CD14-positive monocyte (primary cell): ENCODE results near the gene C2CD2. TPM values are rescaled to one million over a fixed set of nuclear protein-coding genes. Genes with fewer than 3 reads are reported as not detected.
A peak's percentile ranks its signal among the peaks of the same experiment; 100 is the strongest.

Source experiments
- DNase-seq, 3 donors: peaks; one replicate each; pipeline ENCODE4 v3.0.0-alpha.2; 2011 to 2022
- H2AFZ ChIP-seq: 2 replicates; pipeline ENCODE4 v1.6.0; 2012; ENCODE audit warnings: mild to moderate bottlenecking, low read depth, low read length, inconsistent platforms; ENCODE audit not compliant: insufficient read depth, poor library complexity, severe bottlenecking
- H3K27ac ChIP-seq, 2 donors: 1 replicate in 1 of 2; 2 replicates in 1 of 2; pipeline ENCODE4 v1.5.1; 2012 to 2013; ENCODE audit warnings: low read length in 2 of 2, control low read depth in 1 of 2, inconsistent platforms in 1 of 2, low read depth in 1 of 2, mild to moderate bottlenecking in 1 of 2
- H3K27me3 ChIP-seq, 2 donors: one replicate each; pipeline versions ENCODE4 v1.6.0 to v1.6.1; 2011 to 2013; ENCODE audit warnings: low read length in 2 of 2; ENCODE audit not compliant: control insufficient read depth in 2 of 2, insufficient read depth in 2 of 2
- H3K36me3 ChIP-seq, 2 donors: replicated peaks in 1 of 2; 1 replicate in 1 of 2; 2 replicates in 1 of 2; pipeline versions ENCODE4 v1.5.1 to v1.6.1; 2012 to 2013; ENCODE audit warnings: low read length in 2 of 2, control low read depth in 1 of 2, inconsistent platforms in 1 of 2, mild to moderate bottlenecking in 1 of 2; ENCODE audit not compliant: insufficient read depth in 2 of 2, control insufficient read depth in 1 of 2
- H3K4me1 ChIP-seq, 2 donors: 1 replicate in 1 of 2; 2 replicates in 1 of 2; pipeline versions ENCODE4 v1.5.1 to v1.6.1; 2012 to 2013; ENCODE audit warnings: low read length in 2 of 2, control low read depth in 1 of 2, inconsistent platforms in 1 of 2, mild to moderate bottlenecking in 1 of 2, moderate library complexity in 1 of 2; ENCODE audit not compliant: insufficient read depth in 2 of 2, control insufficient read depth in 1 of 2
- H3K4me2 ChIP-seq: replicated peaks from 2 replicates; pipeline ENCODE3; 2012; ENCODE audit warnings: low read length, moderate library complexity, mild to moderate bottlenecking; ENCODE audit not compliant: poor library complexity, severe bottlenecking; ENCODE audit errors: extremely low read depth
- H3K4me3 ChIP-seq, 3 experiments: fragments of 200-600 bp in 1 of 3; sonication (generic) in 1 of 3; replicated peaks in 1 of 3; 1 replicate in 2 of 3; 2 replicates in 1 of 3; pipeline ENCODE4 v1.5.1; 2011 to 2013; ENCODE audit warnings: low read length in 3 of 3, mild to moderate bottlenecking in 3 of 3, control low read depth in 2 of 3, low read depth in 2 of 3, inconsistent platforms in 1 of 3, moderate library complexity in 1 of 3
- H3K79me2 ChIP-seq: 2 replicates; pipeline ENCODE4 v1.6.0; 2012; ENCODE audit warnings: mild to moderate bottlenecking, control low read depth, inconsistent platforms, low read length, moderate library complexity; ENCODE audit not compliant: insufficient read depth
- H3K9ac ChIP-seq: 2 replicates; pipeline ENCODE4 v1.6.0; 2017; ENCODE audit warnings: low read length, mild to moderate bottlenecking; ENCODE audit not compliant: insufficient read depth, poor library complexity, severe bottlenecking
- H3K9me3 ChIP-seq, 2 donors: replicated peaks in 1 of 2; 1 replicate in 1 of 2; 2 replicates in 1 of 2; pipeline versions ENCODE4 v1.5.1 to v1.6.1; 2012 to 2013; ENCODE audit warnings: low read length in 2 of 2, control low read depth in 1 of 2; ENCODE audit not compliant: control insufficient read depth in 1 of 2, insufficient read depth in 1 of 2
- H4K20me1 ChIP-seq: 2 replicates; pipeline ENCODE4 v1.6.0; 2012; ENCODE audit warnings: mild to moderate bottlenecking, low read length, control low read depth, moderate library complexity; ENCODE audit not compliant: insufficient read depth
- H3K27ac Mint-ChIP-seq, 7 donors: one replicate each; pipeline ENCODE4 v1.8.0; 2020; ENCODE audit warnings: mild to moderate bottlenecking in 7 of 7, mixed read lengths in 7 of 7, moderate library complexity in 6 of 7, inconsistent platforms in 2 of 7
- H3K27me3 Mint-ChIP-seq, 3 donors: one replicate each; pipeline ENCODE4 v1.8.0; 2021 to 2022; ENCODE audit warnings: low read depth in 3 of 3, mild to moderate bottlenecking in 3 of 3, mixed read lengths in 3 of 3, moderate library complexity in 3 of 3, inconsistent platforms in 1 of 3
- H3K36me3 Mint-ChIP-seq, 2 donors: one replicate each; pipeline ENCODE4 v1.8.0; 2020; ENCODE audit warnings: mixed read lengths in 2 of 2, inconsistent platforms in 1 of 2, mild to moderate bottlenecking in 1 of 2
- H3K4me1 Mint-ChIP-seq: one replicate; pipeline ENCODE4 v1.8.0; 2020; ENCODE audit warnings: mild to moderate bottlenecking, mixed read lengths
- H3K4me3 Mint-ChIP-seq, 2 donors: one replicate each; pipeline ENCODE4 v1.8.0; 2020; ENCODE audit warnings: mild to moderate bottlenecking in 2 of 2, mixed read lengths in 2 of 2, moderate library complexity in 1 of 2
- H3K9me3 Mint-ChIP-seq, 7 donors: one replicate each; pipeline ENCODE4 v1.8.0; 2020 to 2022; ENCODE audit warnings: mixed read lengths in 7 of 7, mild to moderate bottlenecking in 6 of 7, moderate library complexity in 6 of 7, inconsistent platforms in 2 of 7
- WGBS: methylation state at CpG from one replicate; pipeline ENCODE4 v1.1.5; 2013; ENCODE audit warnings: missing lambda C conversion rate; ENCODE audit not compliant: insufficient coverage; 5-methylcytosine and 5-hydroxymethylcytosine counted together
- intact Hi-C, 2 donors: fragments of 100-400 bp; cut with micrococcal nuclease; formaldehyde crosslinking; loops; one replicate each; pipeline versions ENCODE4 v1.15.0 to v1.15.1; 2023
- polyA plus RNA-seq, 3 donors: library from polyadenylated mRNA; depleted of rRNA in 1 of 3; unstranded in 2 of 3; stranded (reverse) in 1 of 3; fragments of 300-500 nt in 2 of 3; fragments of >200 nt in 1 of 3; fragmentation: Illumina TruSeq in 2 of 3; gene quantifications; 1 replicate in 2 of 3; 2 replicates in 1 of 3; pipeline ENCODE4 v1.2.3, GENCODE V29; 2012 to 2021
- TF ChIP-seq, protein P1 (sequence below): fragments of 200-600 bp; IDR thresholded peaks from one replicate; pipeline ENCODE4 v1.8.0; 2022; ENCODE audit warnings: antibody characterized with exemption, mild to moderate bottlenecking

Gene C2CD2
- polyA plus RNA-seq, 3 donors, result 1.4 to 17.0 (median 3.8) TPM

GRCh38 chr21:41926117-41926806, 27.6 kb downstream of the C2CD2 start:
- peaks cover 8% of the 10 kb centered on the region for H3K79me2 ChIP-seq
- H3K4me3 Mint-ChIP-seq, result peak overlapping the region; percentile 88 to 94
- peak overlapping the region; percentile 70 to 94 for H3K27ac ChIP-seq
- H3K27me3 ChIP-seq, result no peaks in the 10 kb centered on the region
- H3K4me2 ChIP-seq, result peak overlapping the region; percentile 79
- H3K4me1 ChIP-seq, result peaks cover 49 to 53% of the 10 kb centered on the region in 2 donors
- peak overlapping the region; percentile 95 to 100 (median 98) for H3K27ac Mint-ChIP-seq
- 14% methylated on average over 9 of the region's 11 CpGs for WGBS
- peak overlapping the region; percentile 80 for H3K9ac ChIP-seq
- H3K36me3 ChIP-seq, result no peaks in the 10 kb centered on the region
- H3K27me3 Mint-ChIP-seq, result peaks cover under 1 to 4% (median 3%) of the 10 kb centered on the region in 3 donors
- TF ChIP-seq, protein P1, sequence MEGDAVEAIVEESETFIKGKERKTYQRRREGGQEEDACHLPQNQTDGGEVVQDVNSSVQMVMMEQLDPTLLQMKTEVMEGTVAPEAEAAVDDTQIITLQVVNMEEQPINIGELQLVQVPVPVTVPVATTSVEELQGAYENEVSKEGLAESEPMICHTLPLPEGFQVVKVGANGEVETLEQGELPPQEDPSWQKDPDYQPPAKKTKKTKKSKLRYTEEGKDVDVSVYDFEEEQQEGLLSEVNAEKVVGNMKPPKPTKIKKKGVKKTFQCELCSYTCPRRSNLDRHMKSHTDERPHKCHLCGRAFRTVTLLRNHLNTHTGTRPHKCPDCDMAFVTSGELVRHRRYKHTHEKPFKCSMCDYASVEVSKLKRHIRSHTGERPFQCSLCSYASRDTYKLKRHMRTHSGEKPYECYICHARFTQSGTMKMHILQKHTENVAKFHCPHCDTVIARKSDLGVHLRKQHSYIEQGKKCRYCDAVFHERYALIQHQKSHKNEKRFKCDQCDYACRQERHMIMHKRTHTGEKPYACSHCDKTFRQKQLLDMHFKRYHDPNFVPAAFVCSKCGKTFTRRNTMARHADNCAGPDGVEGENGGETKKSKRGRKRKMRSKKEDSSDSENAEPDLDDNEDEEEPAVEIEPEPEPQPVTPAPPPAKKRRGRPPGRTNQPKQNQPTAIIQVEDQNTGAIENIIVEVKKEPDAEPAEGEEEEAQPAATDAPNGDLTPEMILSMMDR, result no peak
- H3K4me1 Mint-ChIP-seq, result peaks cover 70% of the 10 kb centered on the region
- intact Hi-C loops, result no loop called here
- no peaks in the 10 kb centered on the region for H3K36me3 Mint-ChIP-seq
- peak overlapping the region; percentile 93 for H2AFZ ChIP-seq
- H3K9me3 Mint-ChIP-seq, result peaks cover 0 to 2% (median 0%) of the 10 kb centered on the region in 7 donors
- no peaks in the 10 kb centered on the region for H4K20me1 ChIP-seq
- H3K4me3 ChIP-seq, result peak overlapping the region; percentile 42 to 74 (median 42)
- DNase-seq, result peak in 2 of 3 donors; percentile 54 to 58
- no peaks in the 10 kb centered on the region for H3K9me3 ChIP-seq

GRCh38 chr21:41925767-41926116, 28.1 kb downstream of the C2CD2 start:
- peak overlapping the region; percentile 80 for H3K9ac ChIP-seq
- WGBS, result 100% methylated on average over 2 of the region's 4 CpGs
- Mint-ChIP-seq H3K9me3 (peaks cover 0 to 2% (median 0%) of the 10 kb centered on the region in 7 donors), H3K27me3 (peaks cover 0 to 3% (median 2%) of the 10 kb centered on the region in 3 donors), H3K4me1 (peaks cover 69% of the 10 kb centered on the region), H3K36me3 (peaks cover 0 to 1% of the 10 kb centered on the region in 2 donors), H3K27ac (peak overlapping the region; percentile 95 to 100 (median 98)), H3K4me3 (peak overlapping the region; percentile 88 to 94)
- peak overlapping the region; percentile 93 for H2AFZ ChIP-seq
- DNase-seq, result no peak
- TF ChIP-seq, protein P1, result no peak
- intact Hi-C loops, result no loop called here
- no peaks in the 10 kb centered on the region for H3K27me3 ChIP-seq
- peak overlapping the region; percentile 70 to 94 for H3K27ac ChIP-seq
- peak overlapping the region; percentile 79 for H3K4me2 ChIP-seq
- H3K36me3 ChIP-seq, result no peaks in the 10 kb centered on the region
- peak overlapping the region in 1 of 3 experiments; percentile 74 for H3K4me3 ChIP-seq
- H4K20me1 ChIP-seq, result no peaks in the 10 kb centered on the region
- H3K79me2 ChIP-seq, result peaks cover 8% of the 10 kb centered on the region
- no peaks in the 10 kb centered on the region for H3K9me3 ChIP-seq
- peaks cover 49 to 59% of the 10 kb centered on the region in 2 donors for H3K4me1 ChIP-seq
